K562 treated with DMSO at 1 percent for 24 hours (cell line): ENCODE measurements around the gene ZNF473. TPM values are rescaled to one million over a fixed set of nuclear protein-coding genes. Genes with fewer than 3 reads are reported as not detected.

Experiments used
- total RNA-seq: library from RNA; unstranded; fragments of 300-600 nt; gene quantifications from 2 replicates; pipeline ENCODE4 v1.2.3, GENCODE V29; 2022; ENCODE audit warnings: low read depth; ENCODE audit not compliant: insufficient read depth

ZNF473 gene
- 7.7 and 9.1 TPM in 2 replicates for total RNA-seq

DNA sequence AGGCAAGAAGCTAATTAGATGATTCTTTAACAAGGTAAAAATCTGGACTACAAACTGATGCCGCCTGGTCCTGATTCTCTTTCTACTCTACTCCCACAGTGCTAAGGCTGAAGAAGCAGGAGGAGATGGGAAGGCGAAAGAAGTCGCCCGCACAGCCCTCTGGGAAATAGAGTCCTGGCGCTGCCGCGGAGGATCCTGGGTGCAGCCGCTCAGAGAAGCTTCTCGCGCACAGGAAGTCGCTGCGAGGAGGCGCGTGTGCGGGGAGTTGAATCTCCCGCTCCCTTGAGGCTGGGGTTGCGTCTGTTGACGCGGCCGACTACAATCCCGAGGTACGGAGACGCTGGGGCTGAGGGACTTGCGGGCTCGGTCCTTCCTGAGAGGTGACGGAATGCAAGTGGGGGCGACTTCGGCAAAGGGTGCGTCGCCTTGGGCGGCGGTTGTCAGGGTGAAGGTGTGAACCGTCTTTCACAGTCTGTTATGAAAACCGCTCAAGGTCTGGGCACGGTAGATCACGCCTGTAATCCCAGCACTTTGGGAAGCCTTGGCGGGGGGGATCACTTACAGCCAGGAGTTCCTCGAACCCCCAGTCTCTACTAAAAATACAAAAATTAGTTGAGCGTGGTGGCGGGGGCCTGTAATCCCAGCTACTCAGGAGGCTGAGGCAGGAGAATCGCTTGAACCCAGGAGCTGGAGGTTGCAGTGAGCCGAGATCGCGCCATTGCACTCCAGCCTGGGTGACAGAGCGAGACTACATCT lies at the start of gene ZNF473:
Gene ZNF473, plus strand, starts transcription at position 212 of the 756 bp plus-strand sequence. CDS start 5,078 bp downstream, outside the sequence.

DNA sequence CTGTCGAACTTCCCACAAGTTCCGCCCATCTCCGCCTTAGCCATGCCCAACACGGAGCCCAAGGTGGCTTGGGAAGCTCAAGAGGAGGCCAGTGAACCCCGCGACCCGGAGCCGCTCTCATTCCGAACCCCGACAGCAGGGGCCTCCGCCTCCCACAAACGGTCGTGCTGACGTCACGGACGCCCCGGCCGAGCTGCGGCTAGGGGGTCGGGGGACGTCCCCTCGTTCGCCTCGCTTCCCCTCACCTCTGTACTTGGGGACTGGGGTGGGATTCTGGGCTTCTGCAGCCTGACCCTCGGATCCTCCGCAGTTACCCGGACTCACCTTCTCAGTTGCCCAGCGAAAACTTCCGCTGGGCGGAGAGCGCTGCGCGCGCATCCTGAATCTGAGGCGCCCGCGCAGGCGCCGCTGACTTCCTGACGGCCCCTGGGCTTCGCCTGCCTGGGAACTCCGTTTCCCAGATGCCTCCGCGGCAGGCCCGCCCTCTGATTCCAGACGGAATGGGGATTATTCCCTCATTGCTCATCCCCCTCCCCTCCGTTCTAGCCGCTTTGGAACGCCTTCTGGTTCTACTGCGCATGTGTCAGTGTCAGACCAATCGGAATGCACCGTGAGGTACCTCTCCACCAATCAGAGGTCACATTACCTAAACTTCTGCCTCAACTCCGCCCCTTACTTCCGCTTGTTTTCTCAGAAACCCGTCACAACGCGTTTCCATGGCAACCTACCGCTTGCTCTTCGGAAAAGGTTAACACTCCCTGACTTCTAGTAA lies 597 bp upstream of the ZNF473 start, which contains the start of gene VRK3:
Gene VRK3, minus strand, starts transcription at position 351 of the 772 bp plus-strand sequence. CDS start 9,210 bp downstream, outside the sequence.

Other genes starting within 250 kb of the ZNF473 start
- gene FUZ, start 212.7 kb upstream of the ZNF473 start, total RNA-seq = 6.3 and 14.1 TPM in 2 replicates
- 94.0 and 104 TPM in 2 replicates for gene MED25, start 207.7 kb upstream of the ZNF473 start, total RNA-seq
- 217 and 237 TPM in 2 replicates for gene PTOV1, start 174.8 kb upstream of the ZNF473 start, total RNA-seq
- gene PNKP, start 158.4 kb upstream of the ZNF473 start, total RNA-seq = 66.3 and 78.1 TPM in 2 replicates
- gene AKT1S1, start 148.7 kb upstream of the ZNF473 start, total RNA-seq = 52.6 and 60.0 TPM in 2 replicates
- 17.9 and 21.2 TPM in 2 replicates for gene TBC1D17, start 148.3 kb upstream of the ZNF473 start, total RNA-seq
- gene IL4I1, start 129.1 kb upstream of the ZNF473 start, total RNA-seq = 3.1 and 4.1 TPM in 2 replicates
- 973 and 1,076 TPM in 2 replicates for gene ATF5, start 96.8 kb upstream of the ZNF473 start, total RNA-seq
- 72.0 and 81.7 TPM in 2 replicates for gene NUP62, start 96.5 kb upstream of the ZNF473 start, total RNA-seq
- gene SIGLEC11, start 64.8 kb upstream of the ZNF473 start, total RNA-seq = not detected in 2 replicates
- gene VRK3, start 633 bp upstream of the ZNF473 start, total RNA-seq = 76.5 and 90.4 TPM in 2 replicates
- gene IZUMO2, start 137.3 kb downstream of the ZNF473 start, total RNA-seq = not detected in 2 replicates
- gene MYH14, start 177.6 kb downstream of the ZNF473 start, total RNA-seq = 2.7 and 3.1 TPM in 2 replicates